ENCODE measurements around the gene VPS11.
A peak's percentile ranks its signal among the peaks of the same experiment; 100 is the strongest.

VPS11 gene

DNA sequence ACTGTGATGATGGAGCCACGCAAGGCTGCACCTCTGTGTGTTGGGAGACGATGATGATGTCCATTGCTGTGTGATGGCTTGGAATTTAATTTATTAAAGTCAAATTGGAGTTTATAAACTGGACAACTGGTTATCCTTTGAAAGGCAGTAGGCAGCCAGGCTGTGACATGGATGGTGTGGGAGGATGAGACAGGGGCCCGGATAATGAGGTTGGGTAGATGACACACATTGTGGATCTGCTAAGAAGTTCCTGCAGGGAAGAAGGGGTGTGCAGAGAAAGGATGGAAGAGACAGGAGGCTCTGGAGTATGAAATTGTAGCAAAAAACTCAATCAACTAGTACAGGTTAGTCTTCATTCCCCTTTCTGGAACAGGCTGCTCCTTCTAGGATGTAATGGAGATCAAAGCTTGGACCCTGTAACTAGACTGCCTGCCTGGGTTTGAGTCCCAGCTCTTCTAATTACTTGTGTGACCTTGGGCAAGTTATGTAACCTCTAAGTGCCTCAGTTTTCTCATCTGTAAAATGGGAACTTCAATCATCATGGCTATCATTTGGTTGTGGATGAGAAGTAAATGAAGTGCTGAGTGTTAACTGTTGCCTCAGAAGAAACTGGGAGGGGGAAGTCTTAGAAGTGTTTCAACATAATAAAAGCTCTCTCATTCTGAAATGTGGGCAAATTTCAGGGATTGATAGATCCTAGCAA is 49.5 kb downstream of the VPS11 start:
- no peak for FAIRE-seq
- DNase-seq (ENCODE audit: insufficient read length, low spot score), result no peak

DNA sequence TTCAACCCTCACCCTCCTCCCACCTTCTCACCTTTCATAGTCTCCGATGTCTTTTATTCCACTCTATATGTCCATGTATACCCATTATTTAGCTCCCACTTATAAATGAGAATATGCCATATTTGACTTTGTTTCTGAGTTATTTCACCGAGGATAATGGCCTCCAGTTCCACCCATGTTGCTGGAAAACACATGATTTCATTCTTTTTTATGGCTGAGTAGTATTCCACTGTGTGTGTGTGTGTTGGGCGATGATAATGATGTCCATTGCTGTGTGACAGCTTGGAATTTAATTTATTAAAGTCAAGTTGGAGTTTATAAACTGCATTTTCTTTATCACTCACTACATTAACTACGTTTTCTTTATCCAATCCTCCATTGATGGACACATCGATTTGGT is 50.6 kb downstream of the VPS11 start:
- FAIRE-seq, result no peak
- no peak for DNase-seq (ENCODE audit: insufficient read length, low spot score)

DNA sequence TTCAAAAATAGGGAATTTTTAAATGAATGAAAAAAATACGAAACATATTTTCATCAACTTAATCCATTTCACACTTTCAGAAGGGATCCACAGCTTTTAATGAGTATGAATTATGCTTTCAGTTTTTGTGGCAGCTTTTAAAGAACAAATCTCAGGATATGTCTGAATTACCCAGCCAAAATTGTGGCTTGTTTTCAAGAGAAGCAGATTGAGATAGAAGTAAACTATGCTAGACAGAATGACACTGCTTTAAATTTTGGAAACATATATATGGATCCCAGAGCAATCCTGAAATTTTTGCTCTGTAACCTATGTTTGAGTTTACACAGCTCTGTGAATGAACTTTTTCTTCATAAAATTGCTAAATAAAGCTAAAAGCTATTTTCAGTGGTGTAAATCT is 51.3 kb downstream of the VPS11 start:
- FAIRE-seq (no peak), DNase-seq (ENCODE audit: insufficient read length, low spot score) (no peak)

DNA sequence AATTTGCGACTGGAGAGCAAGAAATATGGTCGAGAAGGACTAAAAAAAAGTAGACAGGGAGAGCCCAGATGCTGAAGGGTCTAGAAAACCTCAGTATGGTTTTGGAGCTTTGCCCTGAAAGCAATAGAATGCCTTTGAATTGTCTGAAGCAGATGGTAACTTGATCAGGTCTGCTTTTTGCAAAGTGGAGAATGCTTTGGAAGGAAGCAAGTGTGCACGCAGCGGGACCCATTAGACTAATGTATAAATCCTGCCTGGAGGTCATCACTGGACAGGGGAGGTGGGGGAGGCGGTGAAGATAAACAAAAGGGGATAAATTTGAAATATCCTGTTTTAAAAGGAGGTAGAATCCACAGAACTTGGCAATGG is 53.0 kb downstream of the VPS11 start:
- FAIRE-seq, result no peak
- peak; percentile 25 for DNase-seq (ENCODE audit: insufficient read length, low spot score)

DNA sequence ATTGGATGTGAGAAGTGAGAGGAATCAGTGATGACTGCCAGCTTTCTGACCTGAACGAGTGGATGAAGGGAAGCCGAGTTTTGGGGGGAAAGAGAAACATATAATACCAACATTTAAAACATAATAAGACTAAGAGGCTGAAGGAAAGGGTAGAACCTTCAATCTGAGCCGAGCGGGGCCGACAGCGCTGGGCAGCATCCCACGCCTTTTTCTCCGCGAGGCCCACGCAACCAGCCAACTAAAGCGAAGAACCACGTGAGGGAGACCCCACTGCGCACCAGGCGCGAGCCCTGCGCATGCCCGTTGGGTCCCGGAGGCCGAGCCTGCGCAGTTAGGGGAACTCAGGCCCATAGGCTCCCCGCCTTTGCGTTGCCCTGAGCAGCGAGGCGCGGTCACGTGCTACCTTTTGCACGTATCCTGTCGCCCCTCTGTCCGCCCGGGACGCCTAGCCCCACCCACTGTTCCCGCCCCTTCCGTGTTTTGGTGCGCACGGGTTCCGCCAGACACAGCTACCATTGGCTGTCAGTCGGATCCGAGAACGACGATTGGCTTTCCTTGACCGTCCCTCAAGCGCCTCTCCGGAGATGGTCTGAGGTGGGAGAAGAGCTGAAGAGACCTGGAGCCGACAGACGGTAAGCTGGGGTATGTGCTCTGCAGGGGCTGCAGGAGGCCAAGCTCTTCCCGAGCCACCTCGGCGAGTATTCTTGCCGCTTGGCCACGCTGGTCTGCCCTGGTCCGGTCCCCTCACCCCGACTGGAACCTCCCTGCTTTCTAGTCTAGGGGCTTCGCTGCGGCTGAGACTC is 53.6 kb downstream of the VPS11 start, which contains the start of gene HINFP:
HINFP (plus strand) TSS at position 573 of the 803 bp plus-strand sequence. CDS start 5,365 bp downstream, outside the sequence.
- DNase-seq (ENCODE audit: insufficient read length, low spot score) (peak; percentile 98), FAIRE-seq (peak; percentile 99)

DNA sequence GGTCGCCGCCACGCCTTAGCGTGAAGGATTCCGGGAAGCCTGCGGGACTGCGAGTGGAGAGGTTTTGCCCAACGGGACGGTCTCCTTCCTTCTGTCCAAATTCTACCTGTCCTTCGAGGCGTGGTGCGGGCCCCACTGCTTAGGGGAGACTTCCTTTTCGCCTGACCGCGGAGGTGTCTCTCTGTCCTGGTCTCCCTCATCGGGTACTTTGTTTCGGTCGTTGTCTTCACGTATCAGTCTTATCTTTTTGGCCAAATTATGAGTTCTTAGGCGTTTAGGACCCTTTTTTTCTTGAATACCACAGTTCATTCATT is 54.1 kb downstream of the VPS11 start:
- FAIRE-seq (no peak), DNase-seq (ENCODE audit: insufficient read length, low spot score) (no peak)

DNA sequence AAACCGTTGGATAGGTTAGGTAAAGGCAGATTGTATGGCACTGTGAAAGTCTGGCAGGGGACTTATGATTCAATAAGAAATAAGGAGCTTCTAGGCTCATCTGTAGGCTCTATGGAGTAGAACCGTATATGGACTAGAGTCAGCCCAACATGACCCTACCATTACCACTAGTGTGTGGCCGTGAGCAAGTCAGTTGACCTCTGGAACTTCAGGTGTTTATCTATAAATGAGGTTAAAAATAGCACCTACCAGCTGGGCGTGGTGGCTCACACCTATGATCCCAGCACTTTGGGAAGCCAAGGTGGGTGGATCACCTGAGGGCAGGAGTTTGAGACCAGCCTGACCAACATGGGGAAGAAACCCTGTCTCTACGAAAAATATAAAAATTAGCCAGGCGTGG is 58.2 kb downstream of the VPS11 start:
- no peak for FAIRE-seq

DNA sequence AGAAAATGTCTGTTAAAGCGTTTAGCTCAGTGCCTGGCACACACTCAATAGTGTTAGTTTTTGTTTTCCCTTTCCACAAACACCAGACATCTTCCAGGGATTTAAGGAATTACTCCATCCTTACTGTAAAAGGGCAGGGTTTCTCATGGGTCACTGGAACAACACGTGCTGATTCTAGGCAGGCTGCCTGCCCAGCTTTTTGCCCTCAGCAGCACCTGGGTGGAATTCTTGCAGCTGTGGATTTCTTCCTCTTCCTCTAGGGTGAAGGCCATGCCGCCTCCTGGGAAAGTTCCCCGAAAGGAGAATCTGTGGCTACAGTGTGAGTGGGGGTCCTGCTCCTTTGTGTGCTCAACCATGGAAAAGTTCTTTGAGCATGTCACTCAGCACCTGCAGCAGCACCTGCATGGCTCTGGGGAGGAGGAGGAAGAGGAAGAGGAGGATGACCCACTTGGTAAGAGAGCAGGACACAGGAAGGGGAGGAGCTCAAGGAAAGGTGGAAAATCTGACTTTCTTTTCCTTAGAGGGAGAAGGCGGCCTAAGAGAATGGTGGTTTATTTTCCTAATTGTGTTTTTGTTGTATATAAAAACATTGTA is 59.2 kb downstream of the VPS11 start:
- FAIRE-seq, result no peak
- no peak for DNase-seq (ENCODE audit: insufficient read length, low spot score)

More for the DNA sequence above, 58.2 kb downstream of the VPS11 start:
- no peak for DNase-seq (ENCODE audit: insufficient read length, low spot score)

DNA sequence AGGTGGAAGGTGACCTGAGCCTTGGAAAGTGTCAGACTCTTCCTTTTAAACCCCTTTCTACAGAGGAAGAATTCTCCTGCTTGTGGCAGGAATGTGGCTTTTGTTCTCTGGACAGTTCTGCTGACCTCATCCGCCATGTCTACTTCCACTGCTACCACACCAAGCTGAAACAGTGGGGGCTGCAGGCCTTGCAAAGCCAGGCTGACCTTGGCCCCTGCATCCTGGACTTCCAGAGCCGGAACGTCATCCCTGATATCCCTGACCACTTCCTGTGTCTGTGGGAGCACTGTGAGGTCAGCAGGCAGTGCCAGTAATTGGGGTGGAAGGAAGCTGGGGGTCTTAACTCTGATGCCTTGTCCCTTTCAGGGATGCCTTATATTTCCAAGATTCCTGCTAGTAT is 63.0 kb downstream of the VPS11 start:
- DNase-seq (ENCODE audit: insufficient read length, low spot score), result no peak
- FAIRE-seq, result no peak

Data from HTR-8/SVneo (cell line).